HG02943 (cell line): ENCODE data around the gene TMBIM1.
"Not testable (repeated sequence)": the region's sequence is repeated elsewhere in the genome, so short reads cannot be mapped to it uniquely, and the experiment has no call there.

Experiments used
- ATAC-seq: cut with Tn5 transposase; IDR thresholded peaks from one replicate; pipeline ENCODE4 v1.9.1; 2021; ENCODE audit warnings: mild to moderate bottlenecking, low read depth, moderate library complexity; ENCODE audit not compliant: unreplicated experiment

The TMBIM1 gene

DNA sequence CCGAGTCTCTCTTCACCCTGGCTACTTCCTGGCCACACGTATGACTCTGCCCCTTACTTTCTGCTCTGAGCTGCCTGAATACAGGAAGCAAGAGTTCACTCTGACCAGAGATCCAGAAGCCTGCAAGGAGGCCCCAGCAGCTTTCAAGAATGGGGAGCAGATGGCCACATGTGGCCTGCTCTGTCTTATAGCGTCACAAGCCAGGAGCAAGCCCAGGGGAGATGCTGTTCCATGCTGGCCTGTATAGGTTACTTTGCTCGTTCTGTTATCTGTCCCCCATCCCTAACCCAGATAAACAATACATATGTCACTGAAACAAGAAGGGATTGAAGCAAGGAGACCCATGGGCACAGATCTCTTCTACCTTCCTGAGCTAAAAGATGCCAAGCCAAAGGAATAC, 17.7 kb downstream of the TMBIM1 start:
- no peak for ATAC-seq

DNA sequence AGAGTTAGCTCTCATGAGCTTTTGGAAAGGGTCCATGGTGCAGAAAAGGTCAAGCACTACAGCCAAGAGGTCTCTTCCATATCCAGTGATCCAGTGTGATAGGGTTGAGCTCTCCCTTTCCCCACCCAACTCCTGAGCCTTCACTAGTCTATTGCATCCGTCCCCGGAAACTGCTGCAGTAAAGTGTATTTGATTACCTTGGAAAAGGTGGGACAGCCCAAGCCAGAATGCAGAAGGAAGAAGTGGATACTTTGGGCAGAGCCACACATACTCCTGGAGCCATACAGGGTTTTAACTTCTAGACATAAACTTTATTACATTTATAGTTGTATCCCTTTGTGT, 18.4 kb downstream of the TMBIM1 start:
- no peak for ATAC-seq

DNA sequence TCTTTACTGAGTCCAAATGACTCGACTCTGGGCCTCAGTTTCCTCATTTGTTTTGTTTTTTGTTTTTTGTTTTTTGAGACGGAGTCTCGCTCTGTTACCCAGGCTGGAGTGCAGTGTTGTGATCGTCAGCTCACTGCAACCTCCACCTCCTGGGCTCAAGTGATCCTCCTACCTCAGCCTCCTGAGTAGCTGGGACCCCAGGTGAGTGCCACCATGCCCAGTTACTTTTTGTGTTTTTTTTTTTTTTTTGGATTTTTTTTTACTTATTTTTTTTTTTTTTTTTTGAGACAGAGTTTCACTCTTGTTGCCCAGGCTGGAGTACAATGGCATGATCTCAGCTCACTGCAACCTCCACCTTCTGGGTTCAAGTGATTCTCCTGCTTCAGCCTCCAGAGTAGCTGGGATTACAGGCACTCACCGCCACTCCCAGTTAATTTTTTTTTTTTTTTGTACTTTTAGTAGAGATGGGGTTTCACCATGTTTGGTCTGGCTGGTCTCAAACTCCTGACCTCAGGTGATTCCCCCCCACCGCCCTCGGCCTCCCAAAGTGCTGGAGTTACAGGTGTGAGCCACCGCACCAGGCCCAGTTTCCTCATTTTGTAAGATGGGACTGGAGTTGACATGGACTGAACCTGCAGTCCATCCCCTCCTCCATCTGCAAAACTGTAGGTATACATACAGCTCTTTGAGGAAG, 18.9 kb downstream of the TMBIM1 start:
- ATAC-seq = not testable (repeated sequence)

DNA sequence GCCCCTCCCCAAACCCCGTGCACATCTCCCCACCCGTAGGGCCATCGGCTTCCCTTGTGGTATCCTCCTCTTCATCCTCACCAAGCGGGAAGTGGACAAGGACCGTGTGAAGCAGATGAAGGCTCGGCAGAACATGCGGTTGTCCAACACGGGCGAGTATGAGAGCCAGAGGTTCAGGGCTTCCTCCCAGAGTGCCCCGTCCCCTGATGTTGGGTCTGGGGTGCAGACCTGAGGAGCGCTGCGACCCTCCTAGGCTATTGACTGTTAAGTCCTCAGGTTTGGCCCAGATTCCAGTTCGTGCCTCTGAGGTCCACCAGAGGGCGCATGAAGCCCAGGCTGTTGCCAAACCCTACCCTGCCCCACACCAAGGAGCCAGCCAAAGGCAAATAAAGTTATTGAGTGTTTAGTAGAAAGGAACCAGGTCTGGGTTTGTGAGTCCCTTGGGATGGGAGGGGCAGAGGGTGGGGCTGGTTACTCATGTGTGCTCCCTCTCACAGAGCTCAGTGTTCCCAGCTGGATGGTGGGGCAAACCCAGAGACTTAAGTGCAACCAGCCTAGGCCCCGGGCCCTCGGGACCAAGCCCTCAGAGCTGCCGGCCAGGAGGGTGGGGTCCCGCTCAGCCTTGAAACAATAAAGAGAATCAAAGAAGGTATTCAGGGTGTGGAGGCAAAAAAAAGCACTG, 19.6 kb downstream of the TMBIM1 start:
- no peak for ATAC-seq

DNA sequence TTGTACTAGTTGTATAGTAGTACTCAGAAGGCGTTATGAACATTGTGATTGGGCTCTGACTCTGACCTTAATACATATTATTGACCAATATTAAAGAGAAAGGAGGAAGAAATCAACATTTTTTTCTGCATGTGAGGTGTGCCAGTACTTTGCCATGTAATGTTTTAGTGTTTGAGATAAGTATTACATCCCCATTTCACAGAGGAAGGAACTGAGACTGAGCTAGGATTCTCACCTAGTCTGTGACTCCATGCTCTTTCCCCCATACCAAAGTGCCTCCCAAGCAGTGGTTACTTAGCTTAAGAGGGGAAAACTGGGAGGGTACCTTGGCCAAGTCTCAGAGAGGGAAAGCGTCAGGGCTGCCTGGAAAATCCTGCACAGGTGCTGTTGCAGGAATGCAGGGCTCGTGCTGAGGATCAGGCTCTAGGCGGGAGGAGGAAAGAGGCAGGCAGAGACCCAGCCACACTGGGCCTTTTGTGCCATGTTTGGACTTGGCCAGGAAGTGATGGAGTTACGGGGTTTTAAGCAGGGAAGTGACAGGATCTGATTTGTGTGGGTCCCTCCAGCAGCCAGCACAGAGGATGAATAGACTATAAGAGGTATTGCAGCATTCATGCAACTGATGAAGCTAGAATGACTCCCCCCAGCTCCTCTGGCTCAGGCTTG, 20.3 kb downstream of the TMBIM1 start:
- ATAC-seq = no peak

DNA sequence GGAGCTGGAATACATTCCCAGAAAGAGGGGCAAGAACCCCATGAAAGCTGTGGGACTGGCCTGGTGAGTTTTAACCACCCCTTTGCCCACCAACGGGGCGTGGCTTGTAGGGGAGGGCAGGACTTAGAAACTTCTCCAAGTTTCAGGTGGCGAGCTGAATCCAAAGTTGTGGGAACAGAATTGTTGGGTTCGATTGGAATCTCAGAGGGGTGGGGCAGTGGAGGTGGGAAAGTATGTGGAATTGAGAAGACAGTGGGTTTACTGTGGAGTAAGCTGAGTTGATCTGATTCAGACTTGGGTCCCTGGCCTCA, 20.9 kb downstream of the TMBIM1 start:
- no peak for ATAC-seq

DNA sequence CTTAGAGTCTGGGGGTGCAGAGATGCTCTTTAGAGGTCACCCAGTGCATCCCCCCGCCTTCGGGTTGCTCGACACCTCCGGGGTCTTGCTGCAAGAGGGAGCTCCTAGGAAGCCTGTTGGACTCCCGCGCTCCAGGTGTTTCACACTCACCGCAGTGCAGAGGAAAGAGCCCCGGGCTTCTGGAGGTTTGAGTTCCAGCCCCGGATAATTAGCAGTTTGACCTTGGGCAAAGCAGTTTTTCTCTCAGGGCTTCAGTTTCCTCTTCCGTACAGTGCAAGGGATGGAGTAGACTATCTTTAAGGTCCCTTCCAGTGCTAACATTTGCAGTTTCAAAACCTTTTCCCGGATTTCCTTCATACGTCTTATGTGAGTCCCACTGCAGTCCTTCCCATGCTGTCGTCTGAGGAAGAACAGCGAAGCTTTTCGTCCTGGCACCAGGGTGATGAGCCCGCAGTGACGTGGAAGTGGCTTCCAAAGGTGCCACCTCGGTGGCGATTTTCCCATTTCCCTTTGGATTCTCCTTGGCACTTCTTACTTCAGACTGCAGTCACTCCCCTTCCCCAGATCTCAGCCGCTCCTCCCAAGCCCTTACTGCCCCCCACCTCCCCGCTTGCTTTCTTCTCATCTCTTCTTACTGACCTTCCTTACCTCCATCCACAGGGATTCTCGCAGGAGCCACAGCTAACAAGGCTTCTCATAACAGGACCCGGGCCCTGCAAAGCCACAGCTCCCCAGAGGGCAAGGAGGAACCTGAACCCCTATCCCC, 21.4 kb downstream of the TMBIM1 start:
- ATAC-seq = no peak

DNA sequence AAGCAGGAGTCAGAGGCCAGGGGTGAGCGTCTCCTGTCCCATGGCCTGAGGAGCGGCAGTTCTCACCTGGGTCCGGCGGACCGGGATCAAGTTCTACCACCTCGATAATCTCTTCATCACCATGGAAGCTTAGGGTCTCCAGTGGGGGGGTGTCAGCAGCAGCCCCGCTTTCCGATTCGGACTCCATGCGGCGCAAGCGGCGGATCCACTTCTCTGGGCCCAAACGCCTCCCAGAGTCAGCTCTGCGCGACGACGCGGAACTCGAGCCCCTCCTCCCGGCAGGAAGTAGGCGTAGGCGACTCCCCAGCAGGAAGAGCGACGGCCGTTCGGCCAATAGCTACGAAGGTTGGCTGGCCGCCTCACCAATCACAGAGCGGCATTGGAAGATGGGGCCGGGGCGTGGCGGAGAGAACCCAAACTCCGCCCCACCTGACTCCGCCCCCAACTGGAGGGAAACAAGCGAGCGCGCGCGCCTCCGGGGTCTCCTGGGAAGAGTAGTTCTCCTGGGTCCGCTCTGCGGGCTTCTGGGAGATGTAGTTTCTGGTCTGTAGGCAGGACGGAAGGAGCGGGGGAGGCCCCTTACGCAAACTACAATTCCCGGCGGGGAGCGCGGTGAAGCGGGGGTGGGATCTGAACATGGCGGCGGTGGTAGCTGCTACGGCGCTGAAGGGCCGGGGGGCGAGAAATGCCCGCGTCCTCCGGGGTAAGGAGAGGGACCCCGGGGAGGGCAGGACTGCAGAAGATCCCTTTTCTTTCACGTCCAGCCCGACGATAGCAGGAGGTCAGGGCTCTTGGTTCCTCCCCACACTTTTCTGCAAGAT, 22.2 kb downstream of the TMBIM1 start, which contains the start of the genes AAMP and PNKD:
AAMP (minus strand) TSS at position 238 of the 821 bp plus-strand sequence; CDS start at position 187, 51 bp downstream.
PNKD (plus strand) TSS at position 620 of the 821 bp plus-strand sequence; CDS start at position 637, 17 bp downstream.
- ATAC-seq = peak; percentile 88

DNA sequence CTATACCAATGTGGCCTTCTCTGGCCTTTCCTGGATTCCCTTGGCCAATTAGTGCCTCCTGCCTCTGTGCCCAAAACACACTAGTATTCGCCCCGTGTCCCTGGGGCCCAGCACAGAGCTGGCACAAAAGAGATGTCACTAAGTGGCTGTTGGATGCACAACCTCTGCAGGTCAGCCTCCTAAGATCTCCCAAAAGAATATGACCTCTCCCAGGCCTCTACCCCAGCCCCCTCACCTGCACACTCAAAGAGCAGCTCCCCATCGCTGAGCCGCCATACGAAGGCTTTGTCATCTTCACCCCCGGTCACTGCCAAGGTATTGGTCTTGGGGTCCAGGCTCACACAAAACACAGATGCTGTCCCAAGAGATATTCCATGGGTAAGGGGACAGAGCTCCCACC, 25.0 kb downstream of the TMBIM1 start:
- no peak for ATAC-seq

DNA sequence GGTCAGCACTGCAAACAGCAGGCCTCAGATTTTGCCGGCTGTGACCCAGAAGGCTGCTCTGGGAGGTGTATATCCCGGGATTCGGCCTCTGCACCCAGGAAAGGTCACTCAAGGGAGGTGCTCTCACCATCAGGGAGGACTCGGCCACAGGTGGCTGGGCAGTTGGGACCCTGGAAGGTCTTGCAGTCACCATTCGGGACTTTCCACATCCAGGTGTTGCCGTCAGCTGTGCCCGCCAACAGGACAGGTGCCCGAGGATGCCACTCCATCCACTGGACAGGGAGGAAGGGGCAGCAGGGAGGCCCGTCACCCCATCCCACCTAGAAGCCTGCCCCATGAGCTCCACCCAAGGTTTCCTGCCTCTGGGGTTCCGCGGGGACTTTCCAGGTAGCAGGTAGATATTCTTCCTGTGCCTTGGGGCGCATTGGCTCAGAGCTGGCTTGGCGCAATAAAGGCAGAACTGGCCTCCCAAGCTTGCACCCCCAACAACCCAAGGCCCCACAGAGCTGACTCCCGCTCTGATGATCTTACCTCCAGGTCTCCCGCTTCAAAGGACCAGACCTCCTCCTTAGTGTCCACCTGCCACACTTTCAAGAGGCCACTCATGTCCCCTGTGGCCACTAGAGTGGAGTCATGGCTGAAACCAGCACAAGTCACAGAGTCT, 25.9 kb downstream of the TMBIM1 start:
- no peak for ATAC-seq

DNA sequence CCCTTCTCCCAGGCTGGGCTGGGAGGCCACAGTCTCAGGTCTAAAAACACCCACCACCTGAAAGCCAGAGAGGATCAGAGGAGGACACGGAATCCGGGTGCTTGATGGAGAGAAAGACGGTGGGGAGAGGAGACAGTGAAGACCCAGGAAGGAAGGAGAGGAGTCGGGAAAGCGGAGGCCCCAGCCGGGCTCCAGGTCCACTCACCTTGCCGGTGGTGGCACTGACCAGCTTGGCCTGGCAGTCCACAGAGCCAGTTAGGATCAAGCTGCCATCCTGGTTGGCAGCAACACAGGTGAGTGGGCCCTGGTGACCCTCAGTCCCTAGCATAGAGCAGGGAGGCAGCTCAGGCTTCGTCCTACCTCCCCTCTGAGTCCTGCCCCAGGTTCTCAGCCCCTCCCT, 26.7 kb downstream of the TMBIM1 start:
- no peak for ATAC-seq

DNA sequence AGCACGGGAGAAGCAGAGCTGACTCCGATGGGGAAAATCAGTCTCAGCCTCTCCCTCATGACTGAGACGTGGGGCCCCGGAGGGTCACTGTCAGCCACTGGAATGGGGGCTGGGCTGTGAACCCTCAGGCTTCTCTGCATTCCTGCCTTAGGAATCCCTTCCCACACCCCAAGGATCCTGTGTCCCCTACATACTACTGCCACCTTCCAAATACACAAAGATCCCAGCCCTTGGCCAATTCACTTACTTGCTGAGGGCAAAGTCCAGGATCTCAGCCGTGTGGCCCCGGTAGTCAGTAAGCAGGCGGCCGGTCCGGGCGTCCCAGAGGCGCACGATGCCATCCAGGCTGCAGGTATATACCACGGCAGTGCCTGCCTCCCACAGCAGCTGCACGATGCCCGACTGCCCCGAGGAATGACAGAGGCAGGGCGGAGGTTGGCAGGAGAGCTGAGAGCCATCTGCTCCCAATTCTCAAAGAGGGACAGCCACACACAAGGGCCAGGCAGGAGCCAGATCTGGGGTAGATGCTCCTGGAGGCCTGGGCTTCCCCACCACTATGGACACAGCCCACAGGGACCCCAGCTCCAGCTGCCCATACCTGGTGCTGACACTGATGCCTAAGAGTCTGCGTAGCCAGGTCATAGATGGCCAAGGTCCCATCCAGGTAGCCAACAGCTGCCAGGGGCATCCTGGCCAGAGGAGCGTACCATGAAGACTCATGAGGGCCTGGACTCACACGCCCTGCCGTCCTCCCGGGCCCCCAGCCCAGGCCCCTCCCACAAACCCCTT, 27.3 kb downstream of the TMBIM1 start:
- ATAC-seq = no peak

DNA sequence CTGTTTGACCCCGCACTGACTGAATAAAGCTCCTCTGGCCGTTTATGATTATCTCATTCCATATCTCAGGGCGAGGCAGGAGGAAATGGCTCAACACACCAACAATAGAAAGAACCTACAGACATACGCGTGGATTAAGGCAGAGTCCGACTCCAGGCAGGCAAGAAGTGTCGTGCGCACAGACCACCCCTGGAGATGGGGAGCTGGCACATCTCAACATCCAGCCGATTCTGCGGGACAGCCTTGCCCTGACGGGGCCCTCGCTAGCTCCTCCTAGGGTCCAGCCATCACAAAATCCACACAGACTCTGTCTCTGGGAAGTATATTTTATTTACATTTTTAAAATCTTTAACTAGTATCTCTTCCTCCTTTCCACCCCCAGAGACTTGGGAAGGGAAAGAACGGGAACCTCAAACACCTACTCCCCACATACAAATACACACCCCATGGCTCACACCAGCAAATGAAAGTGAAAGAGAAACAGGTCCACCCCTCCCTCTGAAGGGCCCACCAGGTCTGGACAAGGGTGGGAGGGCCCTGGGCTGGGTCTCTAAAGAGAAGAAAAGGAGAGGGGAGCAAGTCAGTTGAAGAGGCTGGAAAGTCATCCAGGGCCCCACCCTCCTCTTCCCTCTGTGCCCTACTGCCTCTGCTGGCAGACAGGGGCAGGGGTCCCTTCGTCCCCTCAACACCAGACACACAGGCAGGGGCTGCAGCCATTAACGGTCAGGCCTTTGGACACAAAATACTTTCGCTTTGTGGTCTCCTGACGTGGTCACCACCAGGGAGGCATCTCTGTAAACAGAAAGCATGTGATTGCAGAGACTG, 28.3 kb downstream of the TMBIM1 start:
- ATAC-seq = no peak

DNA sequence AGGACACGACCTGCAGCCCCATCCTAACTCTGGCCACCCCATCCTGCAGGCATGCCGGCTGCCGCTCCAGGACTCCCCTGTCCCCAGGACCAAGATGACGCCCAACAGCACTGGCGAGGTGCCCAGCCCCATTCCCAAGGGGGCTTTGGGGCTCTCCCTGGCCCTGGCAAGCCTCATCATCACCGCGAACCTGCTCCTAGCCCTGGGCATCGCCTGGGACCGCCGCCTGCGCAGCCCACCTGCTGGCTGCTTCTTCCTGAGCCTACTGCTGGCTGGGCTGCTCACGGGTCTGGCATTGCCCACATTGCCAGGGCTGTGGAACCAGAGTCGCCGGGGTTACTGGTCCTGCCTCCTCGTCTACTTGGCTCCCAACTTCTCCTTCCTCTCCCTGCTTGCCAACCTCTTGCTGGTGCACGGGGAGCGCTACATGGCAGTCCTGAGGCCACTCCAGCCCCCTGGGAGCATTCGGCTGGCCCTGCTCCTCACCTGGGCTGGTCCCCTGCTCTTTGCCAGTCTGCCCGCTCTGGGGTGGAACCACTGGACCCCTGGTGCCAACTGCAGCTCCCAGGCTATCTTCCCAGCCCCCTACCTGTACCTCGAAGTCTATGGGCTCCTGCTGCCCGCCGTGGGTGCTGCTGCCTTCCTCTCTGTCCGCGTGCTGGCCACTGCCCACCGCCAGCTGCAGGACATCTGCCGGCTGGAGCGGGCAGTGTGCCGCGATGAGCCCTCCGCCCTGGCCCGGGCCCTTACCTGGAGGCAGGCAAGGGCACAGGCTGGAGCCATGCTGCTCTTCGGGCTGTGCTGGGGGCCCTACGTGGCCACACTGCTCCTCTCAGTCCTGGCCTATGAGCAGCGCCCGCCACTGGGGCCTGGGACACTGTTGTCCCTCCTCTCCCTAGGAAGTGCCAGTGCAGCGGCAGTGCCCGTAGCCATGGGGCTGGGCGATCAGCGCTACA, 29.4 kb downstream of the TMBIM1 start:
- no peak for ATAC-seq

DNA sequence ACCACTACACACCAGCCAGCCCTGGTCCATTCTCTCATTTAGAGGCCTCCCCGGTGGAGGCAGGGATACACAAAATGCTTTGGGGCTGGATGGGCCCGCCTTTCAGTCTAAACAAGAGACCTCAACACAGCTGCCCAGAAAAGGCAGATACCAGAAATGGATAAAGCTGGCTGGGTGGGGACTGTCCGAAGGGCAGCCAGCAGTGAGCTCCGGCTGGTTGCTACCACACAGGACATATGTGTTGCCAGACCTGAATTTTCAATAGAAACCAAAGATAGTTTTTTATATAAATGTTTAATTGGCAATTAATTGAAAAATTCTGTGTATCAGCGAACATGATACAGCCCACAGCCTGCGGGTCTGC, 30.1 kb downstream of the TMBIM1 start:
- ATAC-seq = no peak

DNA sequence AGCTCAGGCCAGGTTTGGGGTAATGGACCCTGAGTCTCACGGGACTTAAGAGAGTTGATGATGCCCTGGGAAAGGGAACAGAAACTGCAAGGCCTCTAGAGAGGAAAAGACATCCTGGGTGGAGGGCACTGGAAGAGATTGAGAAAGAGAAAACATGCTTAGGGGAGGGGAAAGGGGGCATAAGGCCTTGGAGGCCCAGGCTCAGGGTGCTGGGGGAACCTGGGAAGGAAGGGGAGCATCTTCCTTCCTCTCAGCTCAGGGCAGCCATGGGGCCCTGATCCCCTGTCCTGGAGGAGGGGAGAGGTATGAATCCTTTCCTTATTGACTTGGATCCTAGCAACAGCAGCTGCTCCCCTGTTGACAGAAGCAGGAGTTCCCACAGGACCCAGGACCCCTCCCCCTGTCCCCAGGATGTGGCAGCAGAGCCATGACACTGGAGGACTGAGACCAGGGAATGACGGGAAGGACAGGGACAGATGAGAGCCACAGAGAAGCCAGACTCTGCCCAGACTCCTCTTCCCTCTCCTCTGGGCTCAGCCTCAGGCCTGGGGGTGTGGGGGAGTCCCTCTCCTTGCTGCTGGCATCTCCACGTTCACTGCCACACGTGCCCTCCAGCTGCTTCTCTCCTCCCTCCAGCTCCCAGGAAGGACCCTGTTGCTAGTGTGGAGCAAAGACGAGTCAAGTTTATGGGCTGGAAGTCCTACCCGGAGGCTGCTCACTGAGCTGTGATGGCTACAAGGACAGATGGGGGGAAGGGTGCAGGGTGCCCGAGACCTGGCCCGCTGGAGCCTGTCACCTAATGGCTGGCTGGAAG, 30.7 kb downstream of the TMBIM1 start:
- no peak for ATAC-seq
